Natural killer cell treated with Interleukin-12 subunit alpha and Interleukin-12 subunit beta and Interleukin-15 and Interleukin-18, amount 100 ng/mL, for 72 hours (primary cell): ENCODE data around the gene SLC14A1. TPM values are rescaled to one million over a fixed set of nuclear protein-coding genes. Genes with fewer than 3 reads are reported as not detected.
"Not testable (repeated sequence)": the region's sequence is repeated elsewhere in the genome, so short reads cannot be mapped to it uniquely, and the experiment has no call there.

ENCODE experiments used
- ATAC-seq, 2 donors: fragments of 150-1000 bp; cut with Tn5 transposase in 1 of 2; sonication (Bioruptor Pico), chemical (Tn5 transposase) in 1 of 2; 2 replicates each; pipeline ENCODE4 v1.10.0; 2021
- DNase-seq: peaks from one replicate; pipeline ENCODE4 v3.0.0; 2022; ENCODE audit warnings: low spot score
- H3K27ac Mint-ChIP-seq, 2 donors: 1 replicate in 1 of 2; 2 replicates in 1 of 2; pipeline ENCODE4 v1.8.0; 2022; ENCODE audit warnings: mixed read lengths in 2 of 2, mild to moderate bottlenecking in 1 of 2, moderate library complexity in 1 of 2
- H3K27me3 Mint-ChIP-seq, 2 donors: 1 replicate in 1 of 2; 2 replicates in 1 of 2; pipeline ENCODE4 v1.8.0; 2022; ENCODE audit warnings: mixed read lengths in 2 of 2
- H3K36me3 Mint-ChIP-seq: one replicate; pipeline ENCODE4 v1.8.0; 2022; ENCODE audit warnings: mixed read lengths
- H3K4me1 Mint-ChIP-seq, 2 donors: 1 replicate in 1 of 2; 2 replicates in 1 of 2; pipeline ENCODE4 v1.8.0; 2022; ENCODE audit warnings: low read depth in 2 of 2, mixed read lengths in 2 of 2, mild to moderate bottlenecking in 1 of 2
- H3K4me3 Mint-ChIP-seq: one replicate; pipeline ENCODE4 v1.8.0; 2022; ENCODE audit warnings: mixed read lengths
- H3K9me3 Mint-ChIP-seq: 2 replicates; pipeline ENCODE4 v1.8.0; 2022; ENCODE audit warnings: mixed read lengths
- total RNA-seq, 2 donors: library from RNA; stranded (reverse); gene quantifications; one replicate each; pipeline ENCODE4 v1.2.3, GENCODE V29; 2022

The SLC14A1 gene
- total RNA-seq, 2 donors from 2014 or later = 1.6 to 2.3 TPM

DNA sequence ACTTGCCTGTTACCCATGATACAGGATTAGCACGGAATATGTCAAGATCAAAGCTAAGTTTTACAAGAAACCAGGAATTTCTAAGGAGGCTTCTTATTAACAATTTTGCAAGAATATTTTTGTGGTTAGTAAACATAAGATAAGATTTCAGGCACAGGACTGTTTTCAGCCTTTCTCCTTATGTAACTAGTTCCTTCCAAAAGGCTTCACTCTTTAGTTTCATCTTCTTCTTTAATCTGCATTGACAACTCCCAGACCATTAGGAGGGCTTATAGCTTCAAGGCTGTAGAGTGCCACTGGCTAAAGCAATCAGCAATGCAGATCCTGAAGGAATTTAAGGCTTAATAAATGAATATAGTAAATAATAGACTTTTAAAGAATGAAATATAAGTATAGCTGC, 29.3 kb downstream of the SLC14A1 start:
- H3K9me3 Mint-ChIP-seq = no peaks in the 10 kb centered on the region
- H3K36me3 Mint-ChIP-seq = no peaks in the 10 kb centered on the region
- DNase-seq (no peak), ATAC-seq (no peak)
- no peak overlapping the region for H3K4me3 Mint-ChIP-seq
- H3K27me3 Mint-ChIP-seq = peaks cover 0 to 3% of the 10 kb centered on the region in 2 donors
- H3K4me1 Mint-ChIP-seq = peaks cover 0 to 6% of the 10 kb centered on the region in 2 donors
- H3K27ac Mint-ChIP-seq = no peak overlapping the region

DNA sequence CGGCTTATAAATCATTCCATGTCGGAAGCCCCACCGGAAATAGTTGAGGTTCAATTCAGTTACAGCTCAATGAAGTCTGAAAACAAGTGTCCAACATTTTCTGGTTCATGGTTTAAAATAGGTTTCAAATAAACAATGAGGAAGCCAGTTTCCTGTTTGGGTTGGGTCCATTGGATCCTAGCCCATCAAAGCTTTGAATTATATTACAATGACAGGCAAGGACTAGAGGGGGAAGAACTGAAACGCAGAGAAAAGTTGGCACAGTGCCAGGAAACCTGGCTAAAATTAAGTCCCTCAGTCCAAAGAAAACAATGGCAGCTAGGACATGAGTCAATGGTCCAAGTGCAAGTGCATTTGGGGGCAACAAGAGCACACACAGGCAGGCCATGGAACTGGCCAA, 32.0 kb downstream of the SLC14A1 start:
- no peak overlapping the region for H3K4me3 Mint-ChIP-seq
- H3K27ac Mint-ChIP-seq = no peak overlapping the region
- H3K27me3 Mint-ChIP-seq = peaks cover 6 to 8% of the 10 kb centered on the region in 2 donors
- H3K36me3 Mint-ChIP-seq = no peaks in the 10 kb centered on the region
- H3K4me1 Mint-ChIP-seq = peaks cover 5 to 11% of the 10 kb centered on the region in 2 donors
- ATAC-seq (no peak), DNase-seq (no peak)
- H3K9me3 Mint-ChIP-seq = no peaks in the 10 kb centered on the region

DNA sequence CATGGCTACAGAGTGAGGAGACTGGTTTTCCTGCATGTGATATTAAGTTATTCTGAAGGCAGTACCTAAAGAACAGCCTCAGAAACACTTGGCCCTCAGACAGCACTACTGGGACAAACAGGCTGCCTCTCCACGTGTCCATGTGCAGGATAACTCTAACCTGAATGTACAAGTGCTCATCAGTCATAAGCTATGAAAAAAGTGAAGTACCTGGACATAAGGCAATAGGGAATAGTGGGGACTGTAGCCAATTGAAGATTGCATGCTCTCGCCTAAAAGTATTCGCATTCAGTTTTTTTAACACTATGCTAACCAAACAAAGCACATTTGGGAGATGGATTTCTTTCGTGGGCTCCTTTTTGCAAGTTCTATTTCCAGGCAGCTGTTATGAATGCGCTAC, 33.0 kb downstream of the SLC14A1 start:
- H3K27ac Mint-ChIP-seq = no peak overlapping the region
- peaks cover 6 to 8% of the 10 kb centered on the region in 2 donors for H3K27me3 Mint-ChIP-seq
- ATAC-seq = no peak
- no peak for DNase-seq
- no peaks in the 10 kb centered on the region for H3K9me3 Mint-ChIP-seq
- peaks cover 5 to 11% of the 10 kb centered on the region in 2 donors for H3K4me1 Mint-ChIP-seq
- H3K4me3 Mint-ChIP-seq = no peak overlapping the region
- H3K36me3 Mint-ChIP-seq = no peaks in the 10 kb centered on the region

DNA sequence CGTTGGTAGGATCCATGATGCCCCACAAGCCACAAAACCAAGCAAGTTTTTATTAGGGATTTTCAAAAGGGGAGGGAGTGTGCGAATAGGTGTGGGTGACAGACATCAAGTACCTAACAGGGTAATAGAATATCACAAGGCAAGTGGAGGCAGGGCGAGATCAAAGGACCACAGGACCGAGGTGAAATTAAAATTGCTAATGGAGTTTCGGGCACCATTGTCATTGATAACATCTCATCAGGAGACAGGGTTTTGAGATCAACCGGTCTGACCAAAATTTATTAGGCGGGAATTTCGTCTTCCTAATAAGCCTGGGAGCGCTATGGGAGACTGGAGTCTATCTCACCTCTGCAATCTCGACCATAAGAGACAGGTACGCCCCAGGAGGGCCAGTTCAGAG, 33.7 kb downstream of the SLC14A1 start:
- not testable (repeated sequence) for H3K27me3 Mint-ChIP-seq, DNase-seq, H3K4me3 Mint-ChIP-seq, H3K27ac Mint-ChIP-seq, H3K36me3 Mint-ChIP-seq, H3K9me3 Mint-ChIP-seq, ATAC-seq
- peaks cover 5 to 11% of the 10 kb centered on the region in 2 donors for H3K4me1 Mint-ChIP-seq

DNA sequence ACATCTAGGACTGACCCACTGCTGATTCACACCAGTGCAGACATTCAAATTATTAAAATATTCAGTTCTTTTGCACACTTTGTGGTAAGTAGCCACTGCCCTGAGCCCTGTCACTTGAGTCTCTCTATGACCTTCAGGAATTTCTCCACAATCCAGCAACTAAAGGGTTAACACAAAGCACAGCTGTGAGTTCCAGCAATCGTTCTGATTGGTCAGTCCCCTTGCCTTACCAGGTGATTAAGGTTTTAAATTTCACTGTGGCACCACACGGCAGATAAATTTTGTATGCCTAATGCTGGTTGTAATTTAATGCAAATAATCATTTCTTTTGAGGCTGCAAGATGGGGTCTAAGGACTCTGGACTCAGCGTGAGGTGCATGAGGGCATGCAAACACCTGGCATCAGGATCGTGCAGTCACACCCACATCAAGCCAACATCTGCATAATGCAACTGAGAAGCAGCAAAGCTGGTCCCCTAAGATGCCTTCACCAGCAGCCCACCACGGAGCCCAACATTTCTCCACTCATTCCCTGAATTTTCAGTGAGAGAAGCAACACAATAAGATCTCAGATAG, 36.6 kb downstream of the SLC14A1 start:
- ATAC-seq (no peak), DNase-seq (no peak)
- Mint-ChIP-seq H3K27ac (no peak overlapping the region), H3K27me3 (peaks cover 6 to 10% of the 10 kb centered on the region in 2 donors), H3K9me3 (no peaks in the 10 kb centered on the region), H3K36me3 (no peaks in the 10 kb centered on the region), H3K4me3 (no peak overlapping the region), H3K4me1 (peaks cover 5 to 9% of the 10 kb centered on the region in 2 donors)

DNA sequence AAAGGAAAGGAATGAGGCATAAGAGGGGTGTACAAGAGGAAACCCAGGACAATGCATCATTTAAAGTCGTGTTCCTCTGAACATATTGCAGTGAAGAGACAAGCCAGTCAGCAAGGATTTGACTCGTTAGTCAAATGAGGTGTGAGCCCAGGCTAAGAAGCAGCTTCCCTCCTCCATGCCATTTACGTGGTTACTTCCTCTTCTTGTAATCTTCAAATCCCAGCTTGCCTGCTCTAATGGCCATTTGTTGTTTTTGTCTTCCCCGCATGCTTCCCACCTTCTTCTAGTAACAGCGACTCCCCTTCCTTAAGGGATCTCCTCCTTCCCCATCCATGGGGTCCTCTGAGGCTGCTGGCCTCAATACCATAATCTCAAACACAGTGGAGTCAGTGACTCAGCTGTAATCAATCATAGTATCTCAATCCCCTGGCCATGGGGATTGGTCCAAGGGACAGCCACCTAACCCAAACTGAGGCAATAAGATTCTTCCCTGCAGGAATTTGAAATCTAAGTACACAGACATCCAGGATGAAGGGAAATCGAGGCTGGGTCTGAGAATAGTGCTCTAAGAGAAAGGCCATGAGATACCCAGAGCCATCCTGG, 37.6 kb downstream of the SLC14A1 start:
- H3K27ac Mint-ChIP-seq = no peak overlapping the region
- ATAC-seq = no peak
- H3K4me3 Mint-ChIP-seq = no peak overlapping the region
- no peak for DNase-seq
- H3K9me3 Mint-ChIP-seq = no peaks in the 10 kb centered on the region
- peaks cover 6 to 17% of the 10 kb centered on the region in 2 donors for H3K27me3 Mint-ChIP-seq
- no peaks in the 10 kb centered on the region for H3K36me3 Mint-ChIP-seq
- peaks cover 5 to 9% of the 10 kb centered on the region in 2 donors for H3K4me1 Mint-ChIP-seq

DNA sequence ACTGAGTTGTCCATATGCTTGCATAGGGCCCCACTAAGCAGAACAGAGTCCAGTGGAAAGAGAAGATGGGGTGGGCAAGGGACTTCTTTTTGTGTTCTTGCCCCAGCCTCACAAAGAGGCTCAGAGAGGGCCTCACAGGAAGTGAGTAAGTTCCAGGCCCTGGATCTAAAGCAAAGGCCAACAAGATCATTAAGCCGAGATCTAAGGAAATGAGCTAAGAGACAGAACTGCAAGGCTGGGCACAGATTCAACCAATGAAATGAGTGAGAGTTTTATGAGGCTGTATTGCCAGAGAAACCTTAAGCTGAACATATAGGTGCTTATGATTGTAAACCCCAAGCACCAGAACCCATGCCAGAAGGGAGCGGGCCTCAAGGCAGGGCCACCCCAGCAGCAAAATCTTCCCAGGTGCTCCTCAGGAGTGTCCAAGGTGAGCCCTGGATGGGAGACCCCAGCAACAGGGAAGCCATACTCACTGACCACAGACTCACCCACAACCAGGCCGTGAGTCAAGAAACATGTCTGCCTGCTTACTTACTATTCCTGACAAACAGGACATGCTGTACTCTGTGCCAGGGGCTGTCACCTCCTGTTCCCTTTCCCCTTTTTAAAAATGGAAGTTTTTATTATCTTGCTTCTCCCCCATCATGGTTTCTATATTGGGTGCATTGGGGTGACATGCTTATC, 40.2 kb downstream of the SLC14A1 start:
- peaks cover 2% of the 10 kb centered on the region for H3K36me3 Mint-ChIP-seq
- peaks cover 5 to 9% of the 10 kb centered on the region in 2 donors for H3K4me1 Mint-ChIP-seq
- H3K4me3 Mint-ChIP-seq = no peak overlapping the region
- ATAC-seq (no peak), DNase-seq (no peak)
- no peaks in the 10 kb centered on the region for H3K9me3 Mint-ChIP-seq
- no peak overlapping the region for H3K27ac Mint-ChIP-seq
- H3K27me3 Mint-ChIP-seq = peaks cover 5 to 23% of the 10 kb centered on the region in 2 donors

DNA sequence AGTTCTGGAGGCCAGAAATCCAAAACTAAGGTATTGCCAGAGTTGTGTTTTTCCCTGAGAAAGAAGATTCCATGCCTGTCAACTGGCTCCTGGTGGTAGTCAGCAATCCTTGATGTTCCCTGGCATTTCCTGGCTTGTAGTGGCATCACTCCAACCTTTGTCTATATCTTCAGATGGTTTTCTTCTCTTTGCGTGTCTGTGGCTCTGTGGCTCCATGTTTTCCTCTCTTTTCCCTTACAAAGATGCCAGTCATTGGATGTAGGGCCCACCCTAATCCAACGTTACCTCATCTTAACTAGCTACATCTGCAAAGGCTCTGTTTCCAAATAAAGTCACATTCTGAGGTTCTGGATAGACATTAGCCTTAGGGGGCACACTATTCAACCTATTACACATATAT, 41.8 kb downstream of the SLC14A1 start:
- peaks cover 12 to 28% of the 10 kb centered on the region in 2 donors for H3K27me3 Mint-ChIP-seq
- H3K27ac Mint-ChIP-seq = no peak overlapping the region
- no peak overlapping the region for H3K4me3 Mint-ChIP-seq
- peaks cover 6% of the 10 kb centered on the region for H3K9me3 Mint-ChIP-seq
- ATAC-seq (no peak), DNase-seq (no peak)
- peaks cover 10% of the 10 kb centered on the region for H3K36me3 Mint-ChIP-seq
- H3K4me1 Mint-ChIP-seq = peaks cover 13 to 15% of the 10 kb centered on the region in 2 donors

DNA sequence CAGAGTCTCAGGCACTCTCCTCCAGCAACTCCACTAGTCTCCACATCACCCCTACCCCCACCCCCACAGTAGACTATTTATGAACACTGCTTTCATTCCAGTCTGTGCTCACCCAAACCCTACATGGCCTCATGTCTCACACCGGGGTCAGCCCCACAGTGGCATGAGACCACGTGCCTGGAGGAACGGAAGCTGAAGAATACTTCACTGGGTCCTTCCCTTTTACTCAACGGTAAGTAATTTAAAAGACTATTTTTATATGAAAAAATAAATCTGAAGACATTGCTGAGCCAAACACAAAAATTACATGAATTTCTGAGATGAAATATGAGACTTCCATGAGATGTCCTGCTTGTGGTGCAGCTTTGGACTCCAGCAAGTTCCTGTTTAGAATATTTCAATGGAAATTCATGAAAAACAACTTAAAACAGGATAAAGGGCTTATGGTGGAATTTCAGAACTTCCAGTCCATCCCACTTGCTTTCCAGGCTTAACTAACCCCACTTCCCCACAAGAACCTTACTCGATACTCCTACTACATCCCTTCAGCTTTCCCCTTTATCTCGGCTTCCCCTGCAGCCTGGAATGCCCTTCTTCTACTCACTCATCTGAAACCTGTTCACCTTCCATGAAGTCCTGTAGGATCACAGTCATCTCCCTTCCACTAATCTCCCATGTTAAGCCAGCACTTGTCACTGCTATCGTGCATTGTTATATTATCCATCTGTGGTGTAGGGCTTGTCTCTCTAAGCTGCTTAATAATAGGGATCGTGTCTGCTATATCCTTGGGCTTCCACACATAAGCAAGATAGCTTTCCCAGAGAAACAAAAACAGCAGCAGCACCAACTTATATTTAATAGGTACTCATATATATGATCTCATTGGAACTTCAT, 47.9 kb downstream of the SLC14A1 start:
- ATAC-seq = no peak
- Mint-ChIP-seq H3K9me3 (peaks cover 6% of the 10 kb centered on the region), H3K36me3 (peaks cover 10% of the 10 kb centered on the region), H3K27me3 (peaks cover 12 to 19% of the 10 kb centered on the region in 2 donors), H3K27ac (no peak overlapping the region), H3K4me3 (no peak overlapping the region), H3K4me1 (peaks cover 43 to 44% of the 10 kb centered on the region in 2 donors)
- no peak for DNase-seq

DNA sequence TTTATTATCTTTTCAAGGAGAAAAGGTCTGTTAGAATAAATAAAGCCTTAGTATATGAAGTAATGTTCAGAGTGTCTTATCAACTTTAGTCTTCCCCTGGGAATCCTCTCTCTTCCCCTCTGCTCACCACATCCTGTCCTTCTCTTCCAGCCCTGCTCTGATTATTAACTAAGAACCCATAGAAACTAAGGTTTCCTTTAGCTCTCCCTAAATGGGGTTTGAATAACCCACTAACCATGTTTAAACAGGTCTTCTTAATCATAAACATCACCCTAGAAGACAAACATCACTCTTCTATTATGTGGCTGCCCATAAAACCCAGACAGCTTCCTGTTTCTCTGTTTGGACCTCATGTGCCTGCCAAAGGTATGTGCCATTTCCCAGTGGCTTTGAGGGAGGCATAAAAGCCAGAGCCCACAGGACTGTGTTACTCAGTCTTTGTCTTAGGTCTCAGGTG, 50.1 kb downstream of the SLC14A1 start:
- peaks cover 6% of the 10 kb centered on the region for H3K9me3 Mint-ChIP-seq
- no peak for DNase-seq
- peak overlapping the region; percentile 82 for H3K4me3 Mint-ChIP-seq
- H3K36me3 Mint-ChIP-seq = peaks cover 9% of the 10 kb centered on the region
- H3K27ac Mint-ChIP-seq = peak overlapping the region; percentile 1 to 73
- H3K4me1 Mint-ChIP-seq = peaks cover 43 to 44% of the 10 kb centered on the region in 2 donors
- no peak for ATAC-seq
- H3K27me3 Mint-ChIP-seq = peaks cover 10 to 13% of the 10 kb centered on the region in 2 donors

DNA sequence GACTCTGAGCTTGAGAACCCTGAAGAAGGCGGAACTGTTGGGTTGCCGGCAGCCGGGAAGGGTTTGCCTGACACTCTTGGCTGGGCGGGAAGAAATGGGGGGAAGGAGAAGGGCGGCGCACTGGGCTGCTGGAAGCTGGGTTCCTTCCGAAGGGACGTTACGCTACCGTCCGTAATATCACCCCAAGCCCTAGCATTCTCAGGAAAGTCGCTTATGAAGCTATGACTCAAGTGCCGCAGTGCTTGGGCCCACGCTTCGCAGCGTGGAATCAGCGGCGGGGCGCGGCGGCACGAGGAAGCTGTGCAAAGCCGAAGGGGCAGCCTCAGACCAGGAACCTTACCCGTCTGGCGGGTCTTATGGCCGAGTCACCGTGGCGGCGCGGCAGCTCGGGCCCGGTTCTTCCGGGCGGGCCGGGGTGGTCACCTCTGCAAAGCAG, 51.3 kb downstream of the SLC14A1 start:
- peaks cover 34 to 37% of the 10 kb centered on the region in 2 donors for H3K4me1 Mint-ChIP-seq

DNA sequence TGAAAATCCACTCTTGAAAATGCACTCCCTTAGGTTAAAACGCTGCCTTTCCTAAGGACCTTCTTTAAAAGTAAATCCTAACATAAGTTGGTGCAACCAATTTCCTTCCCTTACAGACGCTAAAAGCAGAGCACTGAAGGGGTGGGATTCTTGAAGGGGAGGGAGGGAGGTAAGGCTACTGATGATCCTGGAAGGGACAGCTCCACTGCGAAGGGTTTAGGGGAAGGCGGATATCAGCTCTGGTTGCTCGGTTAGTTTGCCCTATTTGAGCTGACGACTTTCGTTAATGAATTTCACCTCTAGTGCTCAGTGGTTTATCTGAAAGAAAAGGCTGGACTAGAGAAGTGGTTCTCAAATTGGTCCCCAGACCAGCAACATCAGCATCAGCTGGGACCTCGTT, 51.8 kb downstream of the SLC14A1 start:
- ATAC-seq (no peak), DNase-seq (no peak)
- H3K9me3 Mint-ChIP-seq = no peaks in the 10 kb centered on the region
- H3K36me3 Mint-ChIP-seq = no peaks in the 10 kb centered on the region
- H3K4me1 Mint-ChIP-seq = peaks cover 31 to 34% of the 10 kb centered on the region in 2 donors
- peak overlapping the region; percentile 82 for H3K4me3 Mint-ChIP-seq
- H3K27ac Mint-ChIP-seq = peak overlapping the region in 1 of 2 donors; percentile 73
- H3K27me3 Mint-ChIP-seq = no peaks in the 10 kb centered on the region

More for the DNA sequence above, 51.3 kb downstream of the SLC14A1 start:
- Mint-ChIP-seq H3K36me3 (no peaks in the 10 kb centered on the region), H3K27ac (peak overlapping the region; percentile 1 to 73), H3K9me3 (peaks cover 2% of the 10 kb centered on the region), H3K4me3 (peak overlapping the region; percentile 82), H3K27me3 (peaks cover 0 to 2% of the 10 kb centered on the region in 2 donors)
- peak; percentile 64 for DNase-seq
- peak; percentile 85 to 89 for ATAC-seq

DNA sequence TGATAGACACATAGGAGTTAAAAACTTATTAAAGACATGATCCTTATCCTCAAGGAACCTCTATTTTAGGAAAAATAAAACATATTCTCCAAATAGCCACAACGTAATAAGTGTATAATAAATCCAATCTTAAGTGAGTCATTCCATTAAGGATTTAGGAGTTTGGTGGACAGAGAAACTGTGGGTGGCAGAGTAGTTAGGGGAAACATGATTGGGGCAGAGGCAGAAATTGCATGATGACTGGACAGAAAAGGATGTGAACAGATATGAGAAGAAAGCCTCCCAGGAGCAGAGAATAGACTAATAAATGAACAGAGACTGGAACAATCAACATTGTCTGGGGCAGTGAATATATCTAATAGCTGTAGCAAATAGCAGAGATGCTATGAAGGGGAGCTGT, 53.4 kb downstream of the SLC14A1 start:
- Mint-ChIP-seq H3K4me1 (peaks cover 20 to 22% of the 10 kb centered on the region in 2 donors), H3K36me3 (no peaks in the 10 kb centered on the region), H3K27me3 (peaks cover 0 to 3% of the 10 kb centered on the region in 2 donors), H3K27ac (no peak overlapping the region), H3K4me3 (no peak overlapping the region), H3K9me3 (no peaks in the 10 kb centered on the region)
- ATAC-seq (no peak), DNase-seq (no peak)
